Measurements from ENCODE around the gene GCNT1.

DNA sequence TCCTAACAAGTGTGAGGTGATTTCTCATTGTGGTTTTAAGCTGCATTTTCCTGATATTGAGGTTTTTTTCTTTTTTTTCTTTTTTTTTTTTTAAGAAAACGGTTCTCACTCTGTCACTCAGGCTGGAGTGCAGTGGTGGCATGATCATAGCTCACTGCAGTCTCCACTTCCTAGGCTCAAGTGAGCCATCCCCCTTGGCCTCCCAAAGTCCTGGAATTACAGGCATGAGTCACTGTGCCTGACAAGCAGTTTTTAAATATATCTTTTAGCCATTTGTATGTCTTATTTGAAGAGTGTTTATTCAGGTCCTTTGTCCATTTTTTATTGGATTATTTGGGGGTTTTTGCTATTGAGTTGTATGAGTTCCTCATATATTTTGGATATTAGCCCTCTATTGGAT, 53.8 kb downstream of the GCNT1 start:
- TF ChIP-seq BACH2 (CRISPR knock-in tag; IDR thresholded peaks at IDR 0.05; ENCODE audit: borderline replicate concordance) (no peak), SNAI2 (CRISPR knock-in tag; IDR thresholded peaks at IDR 0.05) (no peak), TOX (CRISPR knock-in tag; IDR thresholded peaks at IDR 0.05; ENCODE audit: borderline replicate concordance) (no peak), ESRRG (CRISPR knock-in tag; IDR thresholded peaks at IDR 0.05) (no peak), ZFP3 (CRISPR knock-in tag; IDR thresholded peaks at IDR 0.05) (no peak), ISL1 (CRISPR knock-in tag; IDR thresholded peaks at IDR 0.05) (no peak), ZNF8 (CRISPR knock-in tag; IDR thresholded peaks at IDR 0.05) (no peak)
- TF ChIP-seq, protein P1, sequence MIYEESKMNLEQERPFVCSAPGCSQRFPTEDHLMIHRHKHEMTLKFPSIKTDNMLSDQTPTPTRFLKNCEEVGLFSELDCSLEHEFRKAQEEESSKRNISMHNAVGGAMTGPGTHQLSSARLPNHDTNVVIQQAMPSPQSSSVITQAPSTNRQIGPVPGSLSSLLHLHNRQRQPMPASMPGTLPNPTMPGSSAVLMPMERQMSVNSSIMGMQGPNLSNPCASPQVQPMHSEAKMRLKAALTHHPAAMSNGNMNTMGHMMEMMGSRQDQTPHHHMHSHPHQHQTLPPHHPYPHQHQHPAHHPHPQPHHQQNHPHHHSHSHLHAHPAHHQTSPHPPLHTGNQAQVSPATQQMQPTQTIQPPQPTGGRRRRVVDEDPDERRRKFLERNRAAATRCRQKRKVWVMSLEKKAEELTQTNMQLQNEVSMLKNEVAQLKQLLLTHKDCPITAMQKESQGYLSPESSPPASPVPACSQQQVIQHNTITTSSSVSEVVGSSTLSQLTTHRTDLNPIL (CRISPR knock-in tag; IDR thresholded peaks at IDR 0.05; ENCODE audit: low read depth), result no peak
- TF ChIP-seq, protein P2, sequence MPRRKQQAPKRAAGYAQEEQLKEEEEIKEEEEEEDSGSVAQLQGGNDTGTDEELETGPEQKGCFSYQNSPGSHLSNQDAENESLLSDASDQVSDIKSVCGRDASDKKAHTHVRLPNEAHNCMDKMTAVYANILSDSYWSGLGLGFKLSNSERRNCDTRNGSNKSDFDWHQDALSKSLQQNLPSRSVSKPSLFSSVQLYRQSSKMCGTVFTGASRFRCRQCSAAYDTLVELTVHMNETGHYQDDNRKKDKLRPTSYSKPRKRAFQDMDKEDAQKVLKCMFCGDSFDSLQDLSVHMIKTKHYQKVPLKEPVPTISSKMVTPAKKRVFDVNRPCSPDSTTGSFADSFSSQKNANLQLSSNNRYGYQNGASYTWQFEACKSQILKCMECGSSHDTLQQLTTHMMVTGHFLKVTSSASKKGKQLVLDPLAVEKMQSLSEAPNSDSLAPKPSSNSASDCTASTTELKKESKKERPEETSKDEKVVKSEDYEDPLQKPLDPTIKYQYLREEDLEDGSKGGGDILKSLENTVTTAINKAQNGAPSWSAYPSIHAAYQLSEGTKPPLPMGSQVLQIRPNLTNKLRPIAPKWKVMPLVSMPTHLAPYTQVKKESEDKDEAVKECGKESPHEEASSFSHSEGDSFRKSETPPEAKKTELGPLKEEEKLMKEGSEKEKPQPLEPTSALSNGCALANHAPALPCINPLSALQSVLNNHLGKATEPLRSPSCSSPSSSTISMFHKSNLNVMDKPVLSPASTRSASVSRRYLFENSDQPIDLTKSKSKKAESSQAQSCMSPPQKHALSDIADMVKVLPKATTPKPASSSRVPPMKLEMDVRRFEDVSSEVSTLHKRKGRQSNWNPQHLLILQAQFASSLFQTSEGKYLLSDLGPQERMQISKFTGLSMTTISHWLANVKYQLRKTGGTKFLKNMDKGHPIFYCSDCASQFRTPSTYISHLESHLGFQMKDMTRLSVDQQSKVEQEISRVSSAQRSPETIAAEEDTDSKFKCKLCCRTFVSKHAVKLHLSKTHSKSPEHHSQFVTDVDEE (CRISPR knock-in tag; IDR thresholded peaks at IDR 0.05), result no peak
- TF ChIP-seq, protein P3, sequence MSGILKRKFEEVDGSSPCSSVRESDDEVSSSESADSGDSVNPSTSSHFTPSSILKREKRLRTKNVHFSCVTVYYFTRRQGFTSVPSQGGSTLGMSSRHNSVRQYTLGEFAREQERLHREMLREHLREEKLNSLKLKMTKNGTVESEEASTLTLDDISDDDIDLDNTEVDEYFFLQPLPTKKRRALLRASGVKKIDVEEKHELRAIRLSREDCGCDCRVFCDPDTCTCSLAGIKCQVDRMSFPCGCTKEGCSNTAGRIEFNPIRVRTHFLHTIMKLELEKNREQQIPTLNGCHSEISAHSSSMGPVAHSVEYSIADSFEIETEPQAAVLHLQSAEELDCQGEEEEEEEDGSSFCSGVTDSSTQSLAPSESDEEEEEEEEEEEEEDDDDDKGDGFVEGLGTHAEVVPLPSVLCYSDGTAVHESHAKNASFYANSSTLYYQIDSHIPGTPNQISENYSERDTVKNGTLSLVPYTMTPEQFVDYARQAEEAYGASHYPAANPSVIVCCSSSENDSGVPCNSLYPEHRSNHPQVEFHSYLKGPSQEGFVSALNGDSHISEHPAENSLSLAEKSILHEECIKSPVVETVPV (CRISPR knock-in tag; IDR thresholded peaks at IDR 0.05), result no peak
- TF ChIP-seq, protein P4, sequence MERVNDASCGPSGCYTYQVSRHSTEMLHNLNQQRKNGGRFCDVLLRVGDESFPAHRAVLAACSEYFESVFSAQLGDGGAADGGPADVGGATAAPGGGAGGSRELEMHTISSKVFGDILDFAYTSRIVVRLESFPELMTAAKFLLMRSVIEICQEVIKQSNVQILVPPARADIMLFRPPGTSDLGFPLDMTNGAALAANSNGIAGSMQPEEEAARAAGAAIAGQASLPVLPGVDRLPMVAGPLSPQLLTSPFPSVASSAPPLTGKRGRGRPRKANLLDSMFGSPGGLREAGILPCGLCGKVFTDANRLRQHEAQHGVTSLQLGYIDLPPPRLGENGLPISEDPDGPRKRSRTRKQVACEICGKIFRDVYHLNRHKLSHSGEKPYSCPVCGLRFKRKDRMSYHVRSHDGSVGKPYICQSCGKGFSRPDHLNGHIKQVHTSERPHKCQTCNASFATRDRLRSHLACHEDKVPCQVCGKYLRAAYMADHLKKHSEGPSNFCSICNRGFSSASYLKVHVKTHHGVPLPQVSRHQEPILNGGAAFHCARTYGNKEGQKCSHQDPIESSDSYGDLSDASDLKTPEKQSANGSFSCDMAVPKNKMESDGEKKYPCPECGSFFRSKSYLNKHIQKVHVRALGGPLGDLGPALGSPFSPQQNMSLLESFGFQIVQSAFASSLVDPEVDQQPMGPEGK (CRISPR knock-in tag; IDR thresholded peaks at IDR 0.05; ENCODE audit: borderline replicate concordance), result no peak
- TF ChIP-seq, protein P5, sequence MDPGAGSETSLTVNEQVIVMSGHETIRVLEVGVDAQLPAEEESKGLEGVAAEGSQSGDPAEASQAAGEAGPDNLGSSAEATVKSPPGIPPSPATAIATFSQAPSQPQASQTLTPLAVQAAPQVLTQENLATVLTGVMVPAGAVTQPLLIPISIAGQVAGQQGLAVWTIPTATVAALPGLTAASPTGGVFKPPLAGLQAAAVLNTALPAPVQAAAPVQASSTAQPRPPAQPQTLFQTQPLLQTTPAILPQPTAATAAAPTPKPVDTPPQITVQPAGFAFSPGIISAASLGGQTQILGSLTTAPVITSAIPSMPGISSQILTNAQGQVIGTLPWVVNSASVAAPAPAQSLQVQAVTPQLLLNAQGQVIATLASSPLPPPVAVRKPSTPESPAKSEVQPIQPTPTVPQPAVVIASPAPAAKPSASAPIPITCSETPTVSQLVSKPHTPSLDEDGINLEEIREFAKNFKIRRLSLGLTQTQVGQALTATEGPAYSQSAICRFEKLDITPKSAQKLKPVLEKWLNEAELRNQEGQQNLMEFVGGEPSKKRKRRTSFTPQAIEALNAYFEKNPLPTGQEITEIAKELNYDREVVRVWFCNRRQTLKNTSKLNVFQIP (CRISPR knock-in tag; IDR thresholded peaks at IDR 0.05; ENCODE audit: borderline replicate concordance, low read depth), result no peak
